GM21526 (cell line): ENCODE measurements around the gene BACE1.
"Not testable (repeated sequence)": the region's sequence is repeated elsewhere in the genome, so short reads cannot be mapped to it uniquely, and the experiment has no call there.

Experiments used
- ATAC-seq: cut with Tn5 transposase; IDR thresholded peaks from one replicate; pipeline ENCODE4 v1.9.1; 2021; ENCODE audit warnings: moderate library complexity; ENCODE audit not compliant: unreplicated experiment, low FRiP score

Gene BACE1

DNA sequence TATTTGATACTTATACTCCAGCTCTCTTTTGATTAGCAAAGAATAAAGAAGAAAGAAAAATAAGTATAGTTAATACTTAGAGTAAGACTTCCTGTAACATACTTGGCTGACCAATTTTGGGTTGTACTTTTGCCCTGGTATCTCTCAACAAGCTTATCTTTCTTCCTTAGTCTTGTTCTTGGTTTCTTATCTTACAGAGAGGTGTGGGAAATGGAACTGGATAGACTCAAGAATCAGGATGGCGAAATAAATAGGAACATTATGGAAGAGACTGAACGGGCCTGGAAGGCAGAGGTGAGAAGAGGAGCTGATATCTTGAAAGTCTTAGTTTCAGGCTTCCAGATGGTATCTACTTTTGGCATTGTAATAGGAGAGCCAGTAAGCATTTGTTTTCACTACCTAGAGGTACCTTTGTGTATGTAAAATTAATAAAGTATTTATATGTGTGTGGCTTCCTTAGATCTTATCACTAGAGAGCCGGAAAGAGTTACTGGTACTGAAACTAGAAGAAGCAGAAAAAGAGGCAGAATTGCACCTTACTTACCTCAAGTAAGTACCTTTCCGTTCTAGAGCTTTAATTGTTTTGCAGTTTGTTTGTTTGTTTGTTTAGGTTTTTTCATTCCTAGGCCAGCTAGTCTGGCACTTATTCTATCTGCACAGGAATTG lies 36.2 kb downstream of the BACE1 start:
- ATAC-seq = no peak

DNA sequence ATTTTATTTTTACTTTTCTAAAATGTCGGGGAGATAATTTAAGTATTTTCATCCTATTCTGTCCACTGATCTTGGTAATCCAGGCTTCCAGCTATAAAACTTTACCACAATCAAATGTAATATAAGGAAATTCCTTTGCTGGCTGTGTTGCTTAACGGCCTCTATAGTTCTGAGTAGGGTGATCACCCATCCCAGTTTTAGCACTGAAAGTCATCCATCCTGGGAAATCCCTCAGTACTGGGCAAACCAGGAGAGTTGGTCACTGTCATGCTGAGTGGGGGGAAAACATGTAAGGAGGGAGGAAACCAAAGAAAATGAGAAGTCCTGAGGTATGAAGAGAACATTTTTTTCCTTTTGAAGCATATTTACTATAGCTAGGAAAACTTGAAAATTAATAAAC lies 37.7 kb downstream of the BACE1 start:
- no peak for ATAC-seq

DNA sequence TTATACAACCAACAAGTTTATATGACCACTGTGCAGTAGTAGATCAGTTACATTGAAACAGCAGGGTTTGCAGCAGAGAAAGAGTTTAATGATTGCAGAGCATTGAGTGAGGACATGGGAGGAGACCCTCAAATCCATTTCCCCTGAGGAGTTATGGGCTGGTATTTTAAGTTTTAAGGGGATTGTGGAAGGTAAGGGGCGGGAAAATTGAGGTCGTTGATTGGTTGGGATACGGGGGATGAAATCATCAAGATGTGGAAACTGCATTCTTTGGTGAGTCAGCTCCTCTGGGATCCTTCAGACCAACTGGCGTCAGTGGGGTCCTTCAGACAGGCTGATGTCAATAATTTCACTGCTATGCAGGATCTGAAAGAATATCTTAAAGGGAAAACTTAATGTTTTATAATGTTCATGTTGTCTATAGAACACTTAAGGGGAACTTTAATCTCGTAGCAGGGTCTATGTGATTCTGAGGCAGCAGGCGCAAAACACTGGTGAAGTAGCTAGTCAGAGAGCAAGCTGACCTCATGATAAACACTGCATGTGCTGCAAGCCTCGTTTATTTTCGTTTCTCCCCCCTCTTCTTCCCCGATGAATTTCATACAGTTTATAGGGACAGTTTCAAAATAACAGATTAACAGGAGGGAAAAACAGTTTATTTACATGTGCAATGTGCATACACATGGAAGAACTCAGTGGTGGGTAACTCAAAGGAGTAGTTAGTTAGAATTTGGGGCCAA lies 42.3 kb downstream of the BACE1 start:
- no peak for ATAC-seq

DNA sequence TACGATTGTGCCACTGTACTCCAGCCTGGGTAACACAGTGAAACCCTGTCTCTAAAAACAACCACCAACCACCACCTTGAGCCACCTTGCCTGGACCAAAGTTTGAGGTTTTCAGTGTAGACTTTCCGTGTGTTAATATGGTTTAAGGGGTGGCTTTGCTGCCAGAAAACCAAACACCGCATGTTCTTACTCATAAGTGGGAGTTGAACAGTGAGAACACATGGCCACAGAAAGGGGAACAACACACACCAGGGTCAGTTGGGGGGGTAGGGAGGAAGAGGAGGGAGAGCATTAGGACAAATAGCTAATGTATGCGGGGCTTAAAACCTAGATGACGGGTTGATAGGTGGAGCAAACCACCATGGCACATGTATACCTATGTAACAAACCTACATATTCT lies 43.9 kb downstream of the BACE1 start:
- ATAC-seq = not testable (repeated sequence)

DNA sequence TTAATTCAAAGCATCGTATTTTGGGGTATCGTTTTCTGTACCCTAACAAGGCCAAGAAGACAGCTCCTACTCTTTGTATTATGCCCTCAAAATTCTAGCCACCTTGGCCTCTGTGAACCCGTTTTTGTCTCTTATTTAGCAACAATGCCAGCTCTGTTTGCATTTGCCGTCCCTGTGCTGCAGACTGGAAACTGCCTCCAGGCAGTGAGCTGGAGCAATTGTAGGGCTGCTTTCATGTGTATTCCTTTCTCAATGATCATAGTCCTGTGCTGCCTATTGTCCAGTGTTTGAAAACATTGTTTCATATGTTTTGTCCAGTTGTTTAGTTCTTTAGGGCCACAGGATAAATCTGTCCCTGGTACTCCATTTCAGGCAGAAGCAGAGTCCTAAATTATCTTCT lies 44.8 kb downstream of the BACE1 start:
- ATAC-seq = no peak

DNA sequence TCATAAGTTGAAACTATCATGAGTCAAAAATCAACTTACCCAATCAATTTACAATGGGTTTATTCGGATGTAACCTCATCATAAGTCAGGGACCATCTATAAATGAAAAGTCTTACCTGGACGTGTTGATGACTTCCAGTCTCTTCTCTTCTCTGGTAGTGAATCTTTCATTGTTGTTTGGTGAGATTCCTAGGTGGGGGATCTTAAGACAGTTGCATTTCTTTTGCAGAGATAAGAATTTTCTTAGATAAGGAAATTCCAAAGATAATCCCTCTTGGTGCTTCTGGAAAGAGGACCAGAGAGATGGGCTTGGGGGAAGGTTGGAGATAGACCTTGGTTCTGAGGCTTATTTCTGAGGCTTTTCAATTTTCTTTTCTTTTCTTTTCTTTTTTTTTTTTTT lies 46.2 kb downstream of the BACE1 start:
- no peak for ATAC-seq

DNA sequence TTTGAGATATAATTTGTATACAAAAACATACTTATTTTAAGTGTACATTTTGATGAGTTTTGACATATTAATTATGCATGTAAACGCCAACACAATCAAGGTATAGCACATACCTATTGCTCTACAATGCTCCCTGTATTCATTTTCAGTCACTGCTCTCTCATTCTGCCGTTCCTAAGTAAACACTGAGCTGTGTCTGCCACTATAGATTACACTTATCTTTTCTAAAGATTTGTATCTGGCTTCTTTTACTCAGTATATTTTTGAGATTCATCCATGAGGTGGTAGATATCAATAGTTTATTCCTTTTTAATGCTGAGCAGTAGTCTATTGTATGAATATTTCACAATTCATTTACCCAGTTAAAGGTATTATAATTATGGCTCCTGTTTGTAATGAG lies 50.3 kb downstream of the BACE1 start:
- ATAC-seq = no peak

DNA sequence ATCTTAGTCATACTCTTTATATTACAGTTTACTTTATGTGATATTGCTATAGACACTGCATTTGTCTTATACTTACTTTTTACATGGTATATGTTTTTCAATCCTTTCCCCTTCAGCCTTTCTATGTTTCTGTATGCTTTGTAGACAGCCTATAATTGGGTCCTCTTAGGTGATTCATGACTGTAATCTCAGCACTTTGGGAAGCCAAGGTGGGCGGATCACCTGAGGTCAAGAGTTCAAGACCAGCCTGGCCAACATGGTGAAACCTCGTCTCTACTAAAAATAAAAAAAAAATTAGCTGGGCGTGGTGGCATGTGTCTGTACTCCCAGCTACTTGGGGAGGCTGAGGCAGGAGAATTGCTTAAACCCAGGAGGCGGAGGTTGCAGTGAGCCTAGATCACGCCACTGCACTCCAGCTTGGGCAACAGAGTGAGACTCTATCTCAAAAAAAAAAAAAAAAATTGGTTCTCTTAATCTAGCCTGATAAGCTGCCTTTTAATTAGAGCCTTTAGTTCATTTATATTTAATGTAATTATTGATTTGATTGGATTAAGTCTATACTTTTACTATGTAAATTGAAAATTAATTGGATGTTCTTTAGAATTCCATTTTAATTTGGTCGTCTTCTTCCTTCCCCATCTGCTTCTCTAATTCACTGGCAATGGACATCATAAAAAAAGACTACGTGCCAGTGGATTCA lies 51.3 kb downstream of the BACE1 start:
- not testable (repeated sequence) for ATAC-seq

DNA sequence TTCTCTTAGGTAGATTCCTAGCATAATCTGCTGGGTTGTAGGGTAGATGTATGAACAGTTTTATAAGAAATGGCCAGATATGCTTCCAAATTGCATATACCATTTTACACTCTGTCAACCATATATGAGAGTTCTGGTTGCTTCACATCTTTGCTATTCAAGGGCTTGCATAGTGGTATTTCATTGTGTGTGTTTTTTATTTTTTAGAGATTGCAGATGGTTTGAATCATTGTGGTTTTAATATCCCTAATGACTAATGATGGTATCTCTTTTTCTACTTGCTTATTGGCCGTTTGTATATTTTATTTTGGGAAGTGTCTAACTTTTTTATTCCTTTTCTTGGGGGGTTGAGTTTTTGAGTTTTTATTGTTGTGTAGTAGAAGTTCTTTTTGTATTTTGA lies 56.6 kb downstream of the BACE1 start:
- no peak for ATAC-seq

DNA sequence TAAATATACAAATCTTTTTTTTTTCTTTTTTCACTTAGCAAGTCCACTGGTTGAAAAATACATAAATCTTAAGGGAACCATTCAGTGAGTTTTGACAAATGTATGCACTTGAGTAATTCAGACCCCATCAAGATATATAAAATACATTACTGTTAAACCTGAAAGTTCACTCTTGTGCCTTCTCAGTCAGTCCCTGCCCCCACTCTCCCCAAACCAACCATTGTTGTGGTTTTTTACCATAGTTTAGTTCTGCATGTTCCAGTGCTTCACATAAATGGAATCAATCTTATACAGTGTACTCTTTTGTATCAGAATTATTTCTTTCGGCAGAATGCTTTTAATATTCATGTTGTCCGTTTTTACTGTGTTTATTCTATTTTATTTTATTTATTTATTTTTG lies 57.5 kb downstream of the BACE1 start:
- ATAC-seq = no peak

DNA sequence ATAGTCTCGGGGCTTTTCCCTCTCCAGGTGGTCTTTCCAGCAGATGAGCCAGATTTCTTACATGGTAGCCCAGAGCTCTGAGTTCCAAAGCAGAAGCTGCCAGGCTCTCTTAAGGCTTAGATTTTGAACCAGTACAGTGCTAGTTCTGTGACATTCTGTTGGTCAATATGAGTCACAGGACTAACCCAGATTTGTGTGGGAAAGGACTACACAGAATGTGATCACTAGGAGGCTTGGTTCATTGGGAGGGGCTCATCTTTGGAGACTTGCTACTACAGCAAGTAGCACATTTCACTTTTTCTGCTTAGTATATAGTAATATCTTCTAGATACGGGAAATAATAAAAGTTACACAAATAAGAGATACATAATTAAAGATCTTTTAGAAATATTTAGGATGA lies 59.5 kb downstream of the BACE1 start:
- no peak for ATAC-seq

DNA sequence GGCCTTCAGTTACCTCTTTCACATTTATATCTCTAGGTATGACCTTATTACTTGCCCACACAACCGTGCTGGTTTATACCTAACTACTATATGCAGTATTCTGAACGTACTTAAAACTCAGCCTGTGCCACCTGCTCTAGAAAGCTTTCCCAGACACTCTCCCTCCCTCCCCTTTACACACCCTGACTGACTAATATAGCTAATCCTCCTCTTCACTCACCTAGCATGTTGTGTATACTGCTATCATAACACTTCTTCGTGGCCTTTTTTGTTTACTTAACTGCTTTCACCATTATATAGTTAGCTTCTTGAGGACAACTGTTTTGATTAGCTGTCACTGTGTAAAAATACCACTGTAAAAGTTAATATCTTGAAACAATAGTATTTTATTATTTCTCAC lies 60.1 kb downstream of the BACE1 start:
- no peak for ATAC-seq

DNA sequence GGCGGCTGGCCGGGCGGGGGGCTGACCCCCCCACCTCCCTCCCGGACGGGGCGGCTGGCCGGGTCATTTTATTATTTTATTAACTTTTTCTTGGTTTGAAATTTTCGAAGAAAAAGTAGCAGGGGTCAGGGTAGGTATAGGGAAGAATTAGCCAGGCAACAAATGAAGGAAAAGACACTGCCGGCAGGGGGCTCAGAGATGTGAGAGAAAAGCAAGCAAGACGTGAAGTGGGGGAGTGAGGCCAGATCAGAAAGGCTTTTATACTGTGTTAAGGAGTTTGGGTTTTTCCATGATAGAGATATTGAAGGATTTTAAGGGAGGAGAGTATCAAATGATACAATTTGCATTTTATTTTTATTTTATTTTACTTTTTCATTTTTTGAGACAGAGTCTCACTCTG lies 64.5 kb downstream of the BACE1 start:
- no peak for ATAC-seq

DNA sequence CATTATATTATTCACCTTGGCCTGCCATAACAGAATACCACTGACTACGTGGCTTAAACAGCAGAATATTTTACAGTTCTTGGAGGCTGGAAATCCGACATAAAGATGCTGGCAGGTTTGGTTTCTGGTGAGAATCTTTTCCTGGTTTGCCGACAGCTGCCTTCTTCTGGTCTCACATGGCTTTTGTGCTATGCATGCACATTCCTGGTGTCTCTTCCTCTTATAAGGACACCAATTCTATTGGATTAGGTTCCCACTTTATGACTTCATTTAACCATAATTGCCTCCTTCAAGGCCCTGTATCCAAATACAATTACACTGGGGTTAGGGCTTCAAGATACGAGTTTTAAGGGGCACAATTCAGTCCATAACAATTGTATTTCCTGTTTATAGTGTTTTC lies 66.5 kb downstream of the BACE1 start:
- no peak for ATAC-seq

DNA sequence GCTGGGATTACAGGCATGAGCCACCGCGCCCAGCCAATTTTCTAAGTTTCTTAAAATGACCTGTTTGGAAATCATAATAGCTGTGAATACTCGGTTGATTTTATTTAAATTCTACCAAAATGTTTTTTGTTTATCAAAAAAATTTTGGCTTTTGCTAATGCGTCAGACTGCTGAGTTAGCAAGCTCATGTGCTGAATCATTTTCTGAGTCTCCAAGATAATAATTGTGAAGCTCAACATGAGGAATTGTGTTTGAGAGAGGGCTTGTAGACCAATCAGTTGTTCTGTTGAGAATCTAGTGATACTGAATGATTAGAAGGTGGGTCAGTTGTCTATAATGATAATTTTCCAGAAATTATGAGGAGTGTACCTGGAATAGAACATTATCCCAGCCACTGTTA lies 67.7 kb downstream of the BACE1 start:
- ATAC-seq = no peak

DNA sequence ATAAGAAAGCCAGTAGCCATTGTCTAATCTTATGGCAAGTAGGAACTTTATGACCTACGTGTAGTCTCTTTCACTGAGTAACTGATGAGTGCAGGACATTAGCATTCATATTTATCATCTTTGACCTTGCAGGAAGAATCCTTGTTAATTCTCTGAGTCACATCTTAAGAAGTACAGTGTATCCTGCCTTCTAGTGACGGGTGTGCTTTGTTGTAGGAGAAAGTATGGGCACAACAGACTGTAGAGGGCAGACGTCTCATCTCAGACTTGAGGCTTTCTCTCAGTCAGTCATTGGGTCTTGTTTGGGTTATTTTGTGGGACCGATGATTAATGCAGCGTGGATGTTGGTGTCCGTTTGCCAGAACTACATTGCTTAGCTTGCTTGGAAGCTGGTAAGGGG lies 76.8 kb downstream of the BACE1 start:
- no peak for ATAC-seq

DNA sequence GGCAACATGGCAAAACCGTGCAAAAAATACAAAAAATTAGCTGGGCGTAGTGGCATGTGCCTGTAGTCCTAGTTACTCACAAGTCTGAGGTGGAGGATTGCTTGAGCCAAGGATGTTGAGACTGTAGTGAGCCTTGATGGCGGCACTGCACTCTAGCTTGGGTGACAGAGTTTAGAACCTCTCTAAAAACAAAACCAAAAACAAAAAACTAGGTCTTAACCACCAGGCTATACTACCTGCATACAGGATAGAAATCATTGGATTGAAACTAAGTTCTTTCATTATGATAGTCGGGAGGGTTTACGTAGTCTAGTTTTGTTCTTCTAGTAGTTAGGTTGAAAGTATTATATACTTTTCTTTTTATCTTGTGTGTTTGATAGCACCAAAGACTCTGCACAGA lies 77.8 kb downstream of the BACE1 start:
- ATAC-seq = no peak
